ENCODE data around the gene STMN3.
"Not testable (repeated sequence)": the region's sequence is repeated elsewhere in the genome, so short reads cannot be mapped to it uniquely, and the experiment has no call there.

Gene STMN3

GRCh38 chr20:63602321-63602720, 50.9 kb downstream of the STMN3 start:
- no peak for DNase-seq

GRCh38 chr20:63601679-63602078, 51.5 kb downstream of the STMN3 start:
- not testable (repeated sequence) for DNase-seq

- DNase-seq: no peak
These were observed 53.7 kb downstream of the STMN3 start for GRCh38 chr20:63599396-63600050.

- DNase-seq: no peak
These were observed 54.5 kb downstream of the STMN3 start for GRCh38 chr20:63598479-63599395.

- DNase-seq: no peak
These were observed 55.4 kb downstream of the STMN3 start for GRCh38 chr20:63597651-63598478.

GRCh38 chr20:63596423-63596822, 56.8 kb downstream of the STMN3 start:
- DNase-seq: no peak

GRCh38 chr20:63595416-63596127, 57.7 kb downstream of the STMN3 start:
- no peak for DNase-seq

GRCh38 chr20:63594043-63594561, 59.1 kb downstream of the STMN3 start:
- DNase-seq: no peak

- no peak for DNase-seq
These were observed 60.6 kb downstream of the STMN3 start for GRCh38 chr20:63592661-63593060.

GRCh38 chr20:63591786-63592355, 61.4 kb downstream of the STMN3 start:
- DNase-seq: no peak

GRCh38 chr20:63591147-63591533, 62.1 kb downstream of the STMN3 start:
- DNase-seq: no peak

GRCh38 chr20:63590218-63591146, 62.7 kb downstream of the STMN3 start:
- no peak for DNase-seq
